HG03521 (cell line): ENCODE results near the gene FBXO44.

Experiments used
- ATAC-seq: cut with Tn5 transposase; IDR thresholded peaks from one replicate; pipeline ENCODE4 v1.9.1; 2021; ENCODE audit warnings: mild to moderate bottlenecking, moderate library complexity; ENCODE audit not compliant: unreplicated experiment

FBXO44 gene

GRCh38 chr1:11706292-11706691, 51.6 kb downstream of the FBXO44 start:
- no peak for ATAC-seq

GRCh38 chr1:11707621-11708276, 53.1 kb downstream of the FBXO44 start:
- ATAC-seq = no peak

GRCh38 chr1:11708554-11709350, 54.1 kb downstream of the FBXO44 start:
- ATAC-seq = no peak

- ATAC-seq = no peak
Measured at GRCh38 chr1:11711490-11711889, 56.8 kb downstream of the FBXO44 start.

- no peak for ATAC-seq
Measured at GRCh38 chr1:11712285-11712684, 57.6 kb downstream of the FBXO44 start.
